ENCODE measurements around the gene SNN.

SNN gene

DNA sequence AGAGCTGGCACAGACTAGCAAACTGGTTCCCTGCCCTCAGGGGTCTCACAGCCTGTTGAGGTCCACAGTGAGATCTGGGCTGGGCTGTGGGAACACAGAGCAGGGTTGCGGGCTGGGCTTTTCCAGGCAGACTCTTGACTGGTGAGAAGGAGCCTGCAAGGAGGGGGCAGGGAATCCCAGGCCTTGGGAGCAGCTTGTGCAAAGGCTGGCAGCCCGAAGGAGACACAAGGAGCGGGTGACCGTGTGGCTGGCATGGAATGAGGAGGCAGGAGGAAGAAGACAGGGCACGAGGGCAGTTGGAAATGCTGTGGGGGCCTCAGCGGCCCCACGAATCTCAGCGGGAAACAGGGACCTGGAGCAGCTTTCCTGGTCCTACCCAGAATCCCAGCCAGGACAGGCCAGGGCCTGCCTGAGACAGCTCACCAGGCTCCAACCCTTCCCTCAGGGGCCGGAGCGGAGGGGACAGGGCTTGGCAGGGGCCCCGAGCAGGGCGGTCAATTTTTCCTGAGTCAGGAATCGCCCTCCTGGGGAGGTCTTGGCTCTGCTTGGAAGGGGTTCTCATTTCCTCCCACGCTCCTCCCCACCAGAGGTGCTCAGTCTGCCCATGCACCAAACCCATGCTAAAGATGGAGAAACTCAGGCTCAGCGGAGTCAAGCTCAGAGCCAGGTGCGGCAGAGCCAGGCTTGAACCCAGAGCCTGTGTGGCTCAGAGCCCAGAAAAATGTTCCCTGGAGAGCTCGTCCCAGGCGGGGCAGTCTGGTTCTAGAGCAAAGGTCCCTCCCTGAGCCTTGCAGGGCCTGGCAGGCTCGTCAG is 9.2 kb upstream of the SNN start:
- H3K27ac ChIP-seq: no peak overlapping the region
- TF ChIP-seq, protein P1, sequence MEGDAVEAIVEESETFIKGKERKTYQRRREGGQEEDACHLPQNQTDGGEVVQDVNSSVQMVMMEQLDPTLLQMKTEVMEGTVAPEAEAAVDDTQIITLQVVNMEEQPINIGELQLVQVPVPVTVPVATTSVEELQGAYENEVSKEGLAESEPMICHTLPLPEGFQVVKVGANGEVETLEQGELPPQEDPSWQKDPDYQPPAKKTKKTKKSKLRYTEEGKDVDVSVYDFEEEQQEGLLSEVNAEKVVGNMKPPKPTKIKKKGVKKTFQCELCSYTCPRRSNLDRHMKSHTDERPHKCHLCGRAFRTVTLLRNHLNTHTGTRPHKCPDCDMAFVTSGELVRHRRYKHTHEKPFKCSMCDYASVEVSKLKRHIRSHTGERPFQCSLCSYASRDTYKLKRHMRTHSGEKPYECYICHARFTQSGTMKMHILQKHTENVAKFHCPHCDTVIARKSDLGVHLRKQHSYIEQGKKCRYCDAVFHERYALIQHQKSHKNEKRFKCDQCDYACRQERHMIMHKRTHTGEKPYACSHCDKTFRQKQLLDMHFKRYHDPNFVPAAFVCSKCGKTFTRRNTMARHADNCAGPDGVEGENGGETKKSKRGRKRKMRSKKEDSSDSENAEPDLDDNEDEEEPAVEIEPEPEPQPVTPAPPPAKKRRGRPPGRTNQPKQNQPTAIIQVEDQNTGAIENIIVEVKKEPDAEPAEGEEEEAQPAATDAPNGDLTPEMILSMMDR (conservative IDR thresholded peaks at IDR 0.05): no peak

DNA sequence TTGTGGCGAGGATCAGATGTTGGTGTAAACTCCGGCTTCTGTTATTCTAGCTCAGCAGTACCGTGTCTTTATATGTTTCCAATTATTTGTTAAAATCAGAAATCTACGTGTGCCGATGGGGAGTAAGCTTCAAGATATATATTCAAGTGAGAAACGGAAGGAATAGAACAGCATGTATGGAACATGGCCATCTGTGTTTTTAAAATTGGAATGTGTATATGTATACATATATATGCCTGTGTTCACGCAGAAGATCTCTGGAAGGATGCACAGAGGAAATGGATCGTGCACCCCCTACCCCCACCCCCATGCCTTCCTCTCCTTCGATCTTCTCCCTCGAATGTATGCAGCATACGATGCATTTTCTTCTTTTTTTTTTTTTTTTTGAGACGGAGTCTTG is 7.7 kb upstream of the SNN start:
- TF ChIP-seq, protein P1 (conservative IDR thresholded peaks at IDR 0.05): no peak

DNA sequence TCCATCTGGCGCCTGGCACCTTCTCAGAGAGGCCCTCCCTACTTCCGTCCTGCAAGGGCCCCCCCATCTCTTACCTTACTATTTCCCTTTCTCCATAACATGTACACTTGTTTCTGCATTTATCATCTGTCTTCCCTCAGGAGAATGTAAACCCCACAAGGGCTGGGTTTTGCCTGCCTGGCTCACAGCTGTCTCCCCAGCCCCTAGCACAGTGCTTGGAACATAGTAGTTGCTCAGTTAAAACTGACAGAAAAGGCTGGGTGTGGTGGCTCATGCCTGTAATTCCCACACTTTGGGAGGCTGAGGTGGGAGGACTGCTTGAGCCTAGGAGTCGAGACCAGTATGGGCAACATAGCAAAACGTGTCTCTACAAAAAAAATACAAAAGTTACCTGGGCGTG is 5.7 kb upstream of the SNN start:
- H3K27ac ChIP-seq: no peak overlapping the region
- TF ChIP-seq, protein P1 (conservative IDR thresholded peaks at IDR 0.05): no peak

More for the DNA sequence above, 7.7 kb upstream of the SNN start:
- H3K27ac ChIP-seq: no peak overlapping the region

DNA sequence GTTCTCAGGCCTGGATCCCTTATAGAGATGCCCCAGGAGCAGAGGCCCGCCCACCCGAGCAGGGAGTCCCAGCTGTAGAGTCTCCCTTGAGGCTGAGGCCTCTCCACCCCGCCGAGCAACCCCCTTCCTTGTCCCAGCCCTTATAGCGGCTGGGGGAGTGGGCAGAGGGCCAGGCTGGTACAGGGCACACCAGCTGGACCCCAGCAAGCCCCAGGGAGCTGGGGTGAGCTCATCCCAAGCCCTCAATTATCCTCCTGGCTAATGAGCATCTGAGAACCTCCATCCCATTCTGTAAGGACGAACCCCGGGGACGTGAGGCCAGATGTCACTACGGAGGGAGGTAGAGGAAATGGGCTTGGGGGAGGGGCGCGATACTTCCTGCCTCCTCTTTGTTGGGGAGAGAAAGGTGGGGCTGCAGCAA is 3.2 kb upstream of the SNN start:
- TF ChIP-seq, protein P1 (conservative IDR thresholded peaks at IDR 0.05): no peak
- H3K27ac ChIP-seq: no peak overlapping the region

DNA sequence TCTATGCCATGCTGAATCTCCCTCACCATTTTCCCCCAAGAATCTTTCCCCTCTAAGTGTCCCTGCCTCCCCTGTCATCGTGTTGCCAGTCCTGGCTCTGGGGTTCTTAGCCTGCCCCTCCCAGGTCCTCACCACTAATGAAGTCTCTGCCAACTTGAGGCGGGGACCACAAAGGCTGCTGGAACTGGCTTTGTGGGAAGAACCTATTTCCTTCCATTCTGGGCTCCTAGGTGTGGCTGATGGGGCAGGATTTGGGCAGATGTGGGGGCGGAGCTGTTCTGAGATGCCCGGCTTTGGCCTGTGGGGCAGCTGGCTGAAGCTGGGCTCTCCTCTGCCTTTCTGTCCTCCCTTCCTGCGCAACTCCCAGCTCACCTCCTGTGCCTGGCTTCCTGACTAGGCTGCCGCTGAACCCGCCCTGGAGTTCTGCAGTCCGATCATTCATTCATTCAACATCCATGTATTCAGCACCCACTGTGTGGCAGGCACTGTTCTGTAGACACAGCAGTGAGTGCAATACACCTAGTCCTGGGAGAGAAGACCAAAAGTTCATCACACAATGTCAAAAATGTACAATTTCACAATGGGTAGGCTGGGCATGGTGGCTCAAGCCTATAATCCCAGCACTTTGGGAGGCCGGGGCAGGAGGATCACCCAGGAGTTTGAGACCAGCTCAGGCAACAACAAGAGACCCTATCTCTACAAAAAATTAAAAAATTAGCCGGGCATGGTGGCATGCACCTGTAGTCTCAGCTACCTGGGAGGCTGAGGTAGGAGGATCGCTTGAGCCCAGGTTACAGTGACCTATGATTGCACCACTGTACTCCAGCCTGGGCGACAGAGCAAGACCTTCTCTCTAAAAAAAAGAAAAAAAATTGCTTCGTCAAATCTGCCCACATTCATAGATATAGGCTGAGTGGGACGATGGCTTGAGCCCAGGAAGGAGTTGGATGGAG is 1.9 kb upstream of the SNN start:
- TF ChIP-seq, protein P1 (conservative IDR thresholded peaks at IDR 0.05): no peak
- no peak overlapping the region for H3K27ac ChIP-seq

DNA sequence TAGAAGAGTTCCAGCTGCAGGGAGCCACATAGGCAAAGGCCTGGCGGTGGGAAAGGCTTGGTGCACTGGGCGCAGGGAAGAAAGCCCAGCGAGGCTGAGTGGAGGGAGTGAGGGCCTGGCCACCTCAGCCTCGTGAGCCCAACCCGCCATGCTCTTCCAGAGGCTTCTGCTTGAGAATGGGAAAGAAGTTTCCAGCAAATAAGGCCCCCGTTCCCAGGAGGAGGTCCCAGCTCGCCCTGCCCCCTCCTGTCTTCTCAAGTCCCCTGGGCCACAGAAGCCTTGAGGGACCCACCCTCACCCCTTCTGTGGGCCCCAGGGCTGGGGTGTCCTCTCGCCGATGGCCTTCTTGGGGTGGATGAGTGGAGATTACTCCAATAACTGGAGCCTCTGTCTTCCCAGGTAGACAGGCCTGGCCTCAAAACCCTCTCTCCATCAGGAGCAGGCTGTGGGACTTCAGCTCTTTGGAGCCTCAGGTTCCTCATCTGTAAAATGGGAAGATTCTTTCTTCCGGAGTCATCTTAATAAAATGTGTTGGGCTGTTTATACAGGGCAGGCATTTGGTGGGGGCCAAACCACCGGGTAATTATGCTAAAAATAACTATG is 933 bp upstream of the SNN start:
- no peak overlapping the region; the same call in 1 of the 2 replicates for H3K27ac ChIP-seq
- TF ChIP-seq, protein P1 (conservative IDR thresholded peaks at IDR 0.05): no peak
